Measurements from ENCODE around the gene REM2.

REM2 gene

GRCh38 chr14:22888662-22889061 lies 5.6 kb downstream of the REM2 start:
- no peak for DNase-seq (ENCODE audit: low spot score)
- in situ Hi-C loops (cut with MboI; ENCODE audit: low sequenced_read_pairs, unreplicated experiment), result no loop called here
- TF ChIP-seq CTCF (IDR thresholded peaks at IDR 0.05; ENCODE audit: borderline replicate concordance, control extremely low read depth, extremely low read depth, insufficient read depth, missing control alignments), result no peak

GRCh38 chr14:22890416-22890815 lies 7.4 kb downstream of the REM2 start:
- no peak for DNase-seq (ENCODE audit: low spot score)
- in situ Hi-C loops (cut with MboI; ENCODE audit: low sequenced_read_pairs, unreplicated experiment), result no loop called here
- no peak for TF ChIP-seq CTCF (IDR thresholded peaks at IDR 0.05; ENCODE audit: borderline replicate concordance, control extremely low read depth, extremely low read depth, insufficient read depth, missing control alignments)

DNA sequence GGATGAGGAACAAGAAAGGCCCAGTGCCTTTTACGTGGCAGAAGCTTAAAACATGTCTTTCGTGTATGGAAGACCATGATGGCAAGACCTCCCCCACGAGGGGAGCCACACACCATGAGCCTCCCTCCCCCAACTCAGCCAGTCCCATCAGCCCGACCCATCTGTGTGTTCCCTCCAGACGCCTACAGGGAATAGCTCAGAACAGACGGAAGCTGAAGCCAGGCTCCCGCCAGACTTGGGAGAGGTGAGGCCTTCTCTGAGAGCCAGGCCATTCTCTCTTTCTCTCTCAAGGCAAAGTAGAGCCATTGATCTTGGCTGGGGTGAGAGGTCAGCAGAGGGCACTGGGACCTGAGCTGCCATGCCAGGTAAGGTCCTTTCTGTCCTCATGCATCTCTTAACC lies 9.5 kb downstream of the REM2 start:
- in situ Hi-C loops (cut with MboI; ENCODE audit: low sequenced_read_pairs, unreplicated experiment), result no loop called here
- TF ChIP-seq CTCF (IDR thresholded peaks at IDR 0.05; ENCODE audit: borderline replicate concordance, control extremely low read depth, extremely low read depth, insufficient read depth, missing control alignments), result no peak
- DNase-seq (ENCODE audit: low spot score), result no peak

DNA sequence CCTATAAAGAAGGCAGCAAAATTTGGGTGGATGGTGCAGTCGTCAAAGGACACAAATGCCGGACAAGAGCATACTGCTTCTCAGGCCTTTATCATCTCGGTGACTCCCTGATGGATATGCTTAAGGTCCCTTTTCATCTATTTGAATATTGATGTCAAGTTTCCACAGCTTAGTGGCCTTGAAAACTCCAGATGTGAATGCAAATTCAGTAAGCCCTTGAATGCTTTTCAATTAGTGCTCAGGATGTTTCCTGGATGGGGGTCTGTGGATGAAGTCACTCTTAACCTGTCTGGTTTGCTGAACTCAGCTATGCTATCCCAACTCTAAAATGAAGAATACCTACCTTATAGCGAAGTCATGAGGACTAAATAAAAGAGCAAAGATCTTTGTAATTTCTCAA lies 10.7 kb downstream of the REM2 start:
- in situ Hi-C loops (cut with MboI; ENCODE audit: low sequenced_read_pairs, unreplicated experiment), result no loop called here

GRCh38 chr14:22895402-22895801 lies 12.4 kb downstream of the REM2 start:
- TF ChIP-seq CTCF (IDR thresholded peaks at IDR 0.05; ENCODE audit: borderline replicate concordance, control extremely low read depth, extremely low read depth, insufficient read depth, missing control alignments), result no peak
- in situ Hi-C loops (cut with MboI; ENCODE audit: low sequenced_read_pairs, unreplicated experiment), result no loop called here
- no peak for DNase-seq (ENCODE audit: low spot score)

More for the DNA sequence above, 10.7 kb downstream of the REM2 start:
- DNase-seq (ENCODE audit: low spot score), result no peak
- TF ChIP-seq CTCF (IDR thresholded peaks at IDR 0.05; ENCODE audit: borderline replicate concordance, control extremely low read depth, extremely low read depth, insufficient read depth, missing control alignments), result no peak

- no peak for DNase-seq (ENCODE audit: low spot score)
- in situ Hi-C loops (cut with MboI; ENCODE audit: low sequenced_read_pairs, unreplicated experiment), result no loop called here
- TF ChIP-seq CTCF (IDR thresholded peaks at IDR 0.05; ENCODE audit: borderline replicate concordance, control extremely low read depth, extremely low read depth, insufficient read depth, missing control alignments), result no peak
Observed at GRCh38 chr14:22896356-22896755, 13.3 kb downstream of the REM2 start.

DNA sequence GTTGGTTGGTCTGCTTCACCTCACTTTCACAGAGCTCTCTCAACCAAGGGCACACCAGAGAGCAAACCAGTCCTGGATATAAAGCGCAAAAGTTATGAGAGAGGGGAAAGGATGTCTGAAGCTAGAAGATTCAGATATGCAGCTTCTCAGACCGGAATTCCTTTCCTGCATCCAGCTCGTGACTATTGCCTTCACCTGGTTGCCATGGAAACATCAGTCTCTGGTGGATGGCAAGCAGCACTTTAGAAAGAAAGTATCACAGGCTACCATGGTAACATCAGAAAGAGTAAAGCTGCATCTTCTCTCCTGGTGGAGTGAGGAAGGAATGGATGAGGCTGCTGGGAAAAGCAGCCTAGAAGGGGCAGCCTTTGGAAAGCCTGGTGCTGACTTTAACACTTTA lies 13.7 kb downstream of the REM2 start:
- no peak for DNase-seq (ENCODE audit: low spot score)
- TF ChIP-seq CTCF (IDR thresholded peaks at IDR 0.05; ENCODE audit: borderline replicate concordance, control extremely low read depth, extremely low read depth, insufficient read depth, missing control alignments), result no peak
- in situ Hi-C loops (cut with MboI; ENCODE audit: low sequenced_read_pairs, unreplicated experiment), result no loop called here

Data from GM13976 (cell line).